ENCODE measurements around the gene PITPNM1.

PITPNM1 gene

DNA sequence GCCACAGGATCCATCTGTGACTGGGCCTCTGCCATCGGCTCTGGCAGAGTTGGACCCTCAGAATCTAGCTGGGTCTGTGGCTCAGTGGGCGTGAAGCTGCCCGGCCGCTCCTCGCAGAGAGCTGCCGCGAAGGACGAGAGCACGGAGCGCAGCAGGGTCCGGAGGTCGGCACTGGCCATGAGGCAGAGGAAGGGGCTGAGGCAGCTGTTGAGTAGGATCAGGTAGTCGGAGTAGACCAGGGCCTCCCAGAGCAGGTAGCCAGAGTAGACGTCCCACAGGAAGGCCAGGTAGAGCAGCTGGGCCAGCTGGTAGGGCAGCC is 53.5 kb downstream of the PITPNM1 start:
- TF ChIP-seq BACH2 (CRISPR knock-in tag; IDR thresholded peaks at IDR 0.05; ENCODE audit: borderline replicate concordance) (no peak), TOX (CRISPR knock-in tag; IDR thresholded peaks at IDR 0.05; ENCODE audit: borderline replicate concordance) (no peak), ARNTL (CRISPR knock-in tag; IDR thresholded peaks at IDR 0.05; ENCODE audit: borderline replicate concordance, low read depth) (no peak), GLIS3 (CRISPR knock-in tag; IDR thresholded peaks at IDR 0.05) (no peak), ZNF565 (CRISPR knock-in tag; conservative IDR thresholded peaks at IDR 0.05; ENCODE audit: low read depth) (no peak), ZNF8 (CRISPR knock-in tag; IDR thresholded peaks at IDR 0.05) (no peak), POU6F1 (CRISPR knock-in tag; IDR thresholded peaks at IDR 0.05; ENCODE audit: borderline replicate concordance, low read depth) (no peak), ZFP30 (CRISPR knock-in tag; IDR thresholded peaks at IDR 0.05) (no peak), ZNF70 (CRISPR knock-in tag; IDR thresholded peaks at IDR 0.05) (no peak), ISL1 (CRISPR knock-in tag; IDR thresholded peaks at IDR 0.05) (no peak), ZFP3 (CRISPR knock-in tag; IDR thresholded peaks at IDR 0.05) (no peak), ZC3H10 (CRISPR knock-in tag; IDR thresholded peaks at IDR 0.05) (no peak), CSRNP3 (CRISPR knock-in tag; IDR thresholded peaks at IDR 0.05) (no peak), TSHZ2 (CRISPR knock-in tag; IDR thresholded peaks at IDR 0.05) (no peak), SNAI2 (CRISPR knock-in tag; IDR thresholded peaks at IDR 0.05) (no peak), OSR1 (CRISPR knock-in tag; IDR thresholded peaks at IDR 0.05) (no peak), PATZ1 (CRISPR knock-in tag; IDR thresholded peaks at IDR 0.05; ENCODE audit: borderline replicate concordance) (no peak), CREB5 (CRISPR knock-in tag; IDR thresholded peaks at IDR 0.05; ENCODE audit: low read depth) (no peak), PPARA (CRISPR knock-in tag; IDR thresholded peaks at IDR 0.05; ENCODE audit: borderline replicate concordance) (no peak), TCF4 (CRISPR knock-in tag; IDR thresholded peaks at IDR 0.05; ENCODE audit: borderline replicate concordance) (no peak)
- ATAC-seq: no peak

DNA sequence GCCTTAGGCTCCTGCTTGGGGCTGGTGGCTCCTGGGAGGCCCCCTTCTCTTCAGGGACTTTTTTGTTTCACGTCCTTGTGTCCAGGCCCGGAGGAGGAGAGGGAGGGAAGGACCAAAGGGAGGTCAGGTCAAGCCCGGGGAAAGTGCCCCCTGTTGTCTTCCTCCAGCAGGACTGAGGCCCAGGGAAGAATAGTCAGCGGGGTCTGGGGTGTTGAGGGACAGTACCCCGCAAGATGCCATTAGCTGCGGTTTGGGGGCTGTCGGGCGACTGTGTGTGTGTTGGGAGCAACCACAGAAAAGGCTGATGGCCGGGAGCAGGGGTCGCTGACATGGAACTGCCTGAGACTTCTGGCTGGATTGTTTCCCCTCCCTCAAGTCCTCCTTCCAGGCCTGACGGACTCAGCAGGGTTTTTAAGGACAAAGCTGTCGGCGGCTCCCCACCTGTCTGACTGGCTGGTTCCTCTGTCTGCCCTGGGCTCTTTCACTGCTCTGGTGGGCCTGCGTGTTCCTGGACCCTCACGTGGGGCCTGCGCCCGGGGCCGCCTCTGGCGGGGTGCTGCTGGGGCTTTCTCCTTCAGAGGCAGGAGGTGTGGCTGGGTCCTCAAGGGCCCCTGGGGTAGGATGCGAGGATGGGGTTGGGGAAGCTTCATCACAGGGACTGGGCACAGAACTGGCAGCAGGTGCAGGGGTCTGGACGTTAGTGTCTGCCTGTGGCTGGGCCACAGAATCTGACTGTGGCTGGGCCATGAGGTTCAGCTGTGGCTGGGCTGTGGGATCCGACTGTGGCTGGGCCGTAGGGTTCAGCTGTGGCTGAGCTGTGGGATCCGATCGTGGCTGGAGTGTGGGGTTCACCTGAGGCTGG is 54.1 kb downstream of the PITPNM1 start:
- TF ChIP-seq CSRNP3 (CRISPR knock-in tag; IDR thresholded peaks at IDR 0.05) (no peak), ZNF8 (CRISPR knock-in tag; IDR thresholded peaks at IDR 0.05) (no peak), RARB (CRISPR knock-in tag; IDR thresholded peaks at IDR 0.05) (no peak), SNAI2 (CRISPR knock-in tag; IDR thresholded peaks at IDR 0.05) (no peak), BACH2 (CRISPR knock-in tag; IDR thresholded peaks at IDR 0.05; ENCODE audit: borderline replicate concordance) (no peak), ARNTL (CRISPR knock-in tag; IDR thresholded peaks at IDR 0.05; ENCODE audit: borderline replicate concordance, low read depth) (no peak), ISL1 (CRISPR knock-in tag; IDR thresholded peaks at IDR 0.05) (no peak), ZFP30 (CRISPR knock-in tag; IDR thresholded peaks at IDR 0.05) (no peak), TSHZ2 (CRISPR knock-in tag; IDR thresholded peaks at IDR 0.05) (no peak)
- no peak for ATAC-seq
